HG02973 (cell line): Measurements from ENCODE around the gene ACR.

Experiments used
- ATAC-seq: cut with Tn5 transposase; IDR thresholded peaks from one replicate; pipeline ENCODE4 v1.9.1; 2021; ENCODE audit warnings: moderate library complexity; ENCODE audit not compliant: unreplicated experiment

Gene ACR

GRCh38 chr22:50702821-50703725 lies 34.9 kb upstream of the ACR start:
- no peak for ATAC-seq

GRCh38 chr22:50703726-50704509 lies 34.1 kb upstream of the ACR start:
- no peak for ATAC-seq

- ATAC-seq: no peak
These were observed 33.3 kb upstream of the ACR start for GRCh38 chr22:50704510-50705218.

- no peak for ATAC-seq
These were observed 32.7 kb upstream of the ACR start for GRCh38 chr22:50705219-50705691.

- no peak for ATAC-seq
These were observed 32.1 kb upstream of the ACR start for GRCh38 chr22:50705851-50706351.

GRCh38 chr22:50706481-50707125 lies 31.4 kb upstream of the ACR start:
- ATAC-seq: no peak

GRCh38 chr22:50708474-50708873 lies 29.5 kb upstream of the ACR start:
- no peak for ATAC-seq

GRCh38 chr22:50708996-50709395 lies 29.0 kb upstream of the ACR start:
- no peak for ATAC-seq

GRCh38 chr22:50710221-50710620 lies 27.8 kb upstream of the ACR start:
- ATAC-seq: no peak

GRCh38 chr22:50710886-50711285 lies 27.1 kb upstream of the ACR start:
- ATAC-seq: no peak

GRCh38 chr22:50711446-50712340 lies 26.3 kb upstream of the ACR start:
- ATAC-seq: no peak

GRCh38 chr22:50712341-50713007 lies 25.5 kb upstream of the ACR start:
- no peak for ATAC-seq

- ATAC-seq: no peak
These were observed 25.0 kb upstream of the ACR start for GRCh38 chr22:50713008-50713385.

GRCh38 chr22:50713571-50714056 lies 24.4 kb upstream of the ACR start:
- ATAC-seq: no peak

GRCh38 chr22:50714150-50714549 lies 23.9 kb upstream of the ACR start:
- ATAC-seq: no peak

GRCh38 chr22:50714631-50715179 lies 23.3 kb upstream of the ACR start:
- ATAC-seq: no peak

GRCh38 chr22:50715250-50715649 lies 22.8 kb upstream of the ACR start:
- no peak for ATAC-seq

GRCh38 chr22:50715776-50716175 lies 22.2 kb upstream of the ACR start:
- no peak for ATAC-seq
